GM19193 (cell line): Measurements from ENCODE around the gene ZNF791.

Source experiments
- POLR2A ChIP-seq: IDR thresholded peaks from 4 replicates; pipeline ENCODE4 v1.6.1; 2011; ENCODE audit not compliant: insufficient read depth, insufficient read length; ENCODE audit errors: extremely low read depth

ZNF791 gene

GRCh38 chr19:12664406-12665280 is 53.9 kb downstream of the ZNF791 start:
- no peak for TF ChIP-seq POLR2A

- TF ChIP-seq POLR2A = peak; percentile 64
These were observed 54.5 kb downstream of the ZNF791 start for GRCh38 chr19:12665281-12665573.

DNA sequence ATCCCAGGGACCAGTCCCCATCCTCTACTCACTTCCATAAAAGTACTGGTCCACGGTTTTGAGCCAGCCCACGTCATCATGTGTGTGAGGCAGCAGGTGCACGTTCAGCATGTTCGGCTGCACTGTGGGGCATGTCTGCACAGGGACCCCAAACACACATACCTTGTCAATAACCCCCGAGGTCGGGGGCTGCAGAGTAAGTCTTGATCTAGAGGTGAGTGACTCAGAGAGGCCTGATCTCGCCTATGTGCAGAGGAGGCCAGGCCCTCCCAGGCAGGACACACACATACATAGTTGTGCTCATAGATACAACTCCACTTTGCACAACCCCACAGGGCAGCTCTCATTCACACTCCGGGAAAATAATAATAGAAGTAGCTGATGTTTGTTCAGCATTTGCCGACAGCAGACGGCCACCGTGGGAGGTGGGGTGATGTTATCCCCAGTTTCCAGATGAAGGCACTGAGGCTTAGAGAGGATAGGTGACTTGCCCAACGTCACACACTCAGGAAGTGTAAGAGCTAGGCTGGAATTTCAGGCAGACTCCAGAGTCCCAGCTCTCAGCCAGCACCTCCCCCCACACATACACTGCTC is 55.0 kb downstream of the ZNF791 start:
- no peak for TF ChIP-seq POLR2A

- TF ChIP-seq POLR2A = peak; percentile 83
These were observed 55.7 kb downstream of the ZNF791 start, which contains the start of the genes MAN2B1 and WDR83 for GRCh38 chr19:12666265-12667048. Gene MAN2B1, minus strand, starts transcription at chr19:12666742. Its CDS starts 41 bp downstream, at chr19:12666701. Gene WDR83, plus strand, starts transcription at chr19:12666807. Its CDS starts 2,984 bp downstream, at chr19:12669791.

DNA sequence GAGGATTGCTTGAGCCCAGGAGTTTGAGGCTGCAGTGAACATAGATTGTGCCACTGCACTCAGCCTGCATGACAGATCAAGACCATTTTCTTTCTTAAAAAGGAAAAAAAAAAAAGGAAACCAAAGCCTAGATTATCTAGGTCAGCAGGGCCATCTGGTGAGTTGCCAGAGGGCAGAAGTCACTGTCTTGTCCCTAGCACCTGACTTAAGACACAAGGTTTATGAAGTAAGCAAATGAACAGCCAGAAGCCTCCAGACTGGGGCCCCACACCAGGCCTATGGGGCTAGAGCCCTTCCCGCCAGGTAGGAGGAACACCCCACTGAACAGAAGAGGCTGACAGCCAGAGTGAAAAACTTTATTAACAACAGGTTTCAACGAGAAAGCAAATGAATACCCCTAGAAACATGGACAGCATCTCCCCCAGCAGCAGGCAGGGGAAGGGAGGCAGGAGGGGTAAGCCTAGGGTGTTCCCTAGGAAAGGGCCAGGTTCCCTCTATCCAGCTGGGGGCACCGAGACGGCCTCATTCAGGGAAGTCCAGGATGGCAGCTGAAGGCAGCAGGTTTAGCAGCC is 57.1 kb downstream of the ZNF791 start:
- no peak for TF ChIP-seq POLR2A

- TF ChIP-seq POLR2A = no peak
These were observed 57.6 kb downstream of the ZNF791 start for GRCh38 chr19:12668346-12668745.

DNA sequence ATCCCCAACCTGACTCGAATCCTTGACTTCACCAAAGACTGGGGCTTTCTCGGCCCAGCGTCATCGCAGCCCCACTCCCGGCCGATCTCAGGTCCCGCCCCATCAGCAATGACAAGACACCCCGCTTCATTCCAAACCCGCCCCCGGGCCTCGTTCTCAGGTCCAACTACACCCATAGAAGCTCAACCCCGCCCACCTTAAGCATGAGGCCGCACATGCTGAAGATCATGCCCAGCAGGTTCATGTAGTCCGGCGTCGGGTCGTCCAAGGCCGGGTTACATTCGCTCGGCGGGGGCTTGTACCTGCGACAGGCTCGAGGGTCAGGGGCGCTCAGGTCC is 58.2 kb downstream of the ZNF791 start:
- TF ChIP-seq POLR2A = no peak

GRCh38 chr19:12669270-12670158 is 58.8 kb downstream of the ZNF791 start:
- peak; percentile 68 for TF ChIP-seq POLR2A

DNA sequence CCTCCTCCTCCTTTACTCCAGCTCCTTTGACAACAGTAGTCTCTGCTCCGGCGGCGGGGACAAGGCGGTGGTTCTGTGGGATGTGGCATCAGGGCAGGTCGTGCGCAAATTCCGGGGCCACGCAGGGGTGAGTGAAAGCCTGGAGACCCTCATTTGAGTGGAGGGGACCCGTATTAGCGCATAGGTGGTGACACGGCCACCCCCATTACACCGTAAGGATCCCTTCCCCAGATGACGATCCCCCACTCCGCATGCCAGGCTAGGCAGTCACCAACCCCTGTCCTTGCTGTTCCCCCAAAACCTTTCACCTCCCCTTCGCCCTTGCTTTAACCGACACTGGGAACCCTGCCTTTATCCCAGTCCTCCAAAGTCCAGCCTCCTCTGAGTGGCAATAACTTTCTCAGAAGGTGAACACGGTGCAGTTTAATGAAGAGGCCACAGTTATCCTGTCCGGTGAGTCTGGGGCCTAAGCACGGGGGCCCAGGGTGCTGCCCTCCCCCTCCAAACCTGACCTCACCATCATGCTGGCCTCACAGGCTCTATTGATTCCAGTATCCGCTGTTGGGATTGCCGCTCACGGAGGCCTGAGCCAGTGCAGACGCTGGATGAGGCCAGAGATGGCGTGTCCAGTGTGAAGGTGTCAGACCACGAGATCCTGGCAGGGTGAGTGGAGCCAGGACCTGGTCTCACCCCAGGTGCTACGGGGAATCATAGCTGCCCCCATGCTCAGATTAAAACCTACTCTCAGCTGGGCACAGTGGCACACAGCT is 59.6 kb downstream of the ZNF791 start:
- TF ChIP-seq POLR2A = no peak

DNA sequence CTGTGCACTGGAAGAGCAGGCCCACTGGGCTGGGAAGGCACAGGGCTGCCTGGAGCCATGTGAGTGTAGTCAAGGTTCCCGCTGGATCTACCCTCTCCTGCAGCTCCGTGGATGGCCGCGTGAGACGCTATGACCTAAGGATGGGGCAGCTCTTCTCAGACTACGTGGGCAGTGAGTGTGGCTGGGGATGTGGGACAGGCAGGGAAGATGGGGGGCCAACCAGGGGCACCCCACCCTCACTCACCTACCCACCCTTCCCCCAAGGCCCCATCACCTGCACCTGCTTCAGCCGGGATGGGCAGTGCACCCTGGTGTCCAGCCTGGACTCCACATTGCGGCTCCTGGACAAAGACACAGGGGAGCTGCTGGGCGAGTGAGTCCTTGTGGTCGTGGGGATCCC is 62.0 kb downstream of the ZNF791 start:
- no peak for TF ChIP-seq POLR2A

- TF ChIP-seq POLR2A = no peak
These were observed 64.7 kb downstream of the ZNF791 start for GRCh38 chr19:12675399-12675798.

GRCh38 chr19:12675940-12676339 is 65.2 kb downstream of the ZNF791 start:
- TF ChIP-seq POLR2A = peak; percentile 11

- no peak for TF ChIP-seq POLR2A
These were observed 65.7 kb downstream of the ZNF791 start for GRCh38 chr19:12676384-12676792.

DNA sequence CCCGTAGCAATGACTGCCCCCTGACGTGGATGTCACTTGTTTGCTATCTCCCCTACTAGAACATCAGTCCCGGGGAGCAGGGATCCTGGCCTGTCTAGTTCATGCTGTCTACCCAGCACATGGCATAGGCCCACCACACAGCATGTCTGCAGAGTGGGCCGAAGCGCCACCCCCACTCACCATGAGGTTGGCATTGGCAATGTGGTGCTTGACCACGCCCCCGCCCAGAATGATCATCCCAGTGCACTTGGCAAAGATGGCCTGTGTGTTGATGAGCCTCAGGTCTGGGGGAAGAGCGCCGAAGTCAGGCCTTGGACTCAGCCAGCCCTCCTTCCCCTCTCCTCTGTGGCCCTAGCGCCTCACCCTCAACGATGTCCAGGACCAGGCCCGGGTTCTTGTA is 66.2 kb downstream of the ZNF791 start:
- TF ChIP-seq POLR2A = peak; percentile 19

- no peak for TF ChIP-seq POLR2A
These were observed 69.3 kb downstream of the ZNF791 start for GRCh38 chr19:12680034-12680433.
